Astrocyte of the spinal cord (primary cell): ENCODE measurements around the gene ARHGAP4.

Source experiments
- DNase-seq: peaks from one replicate; pipeline ENCODE4 v3.0.0; 2011; ENCODE audit warnings: low read depth, low spot score
- H3K4me3 ChIP-seq: 2 replicates; pipeline ENCODE4 v1.5.1; 2011; ENCODE audit warnings: low read depth, mild to moderate bottlenecking, low read length, moderate library complexity
- CTCF ChIP-seq: IDR thresholded peaks from 2 replicates; pipeline ENCODE4 v1.5.1; 2012; ENCODE audit warnings: low read depth, mild to moderate bottlenecking, low read length, inconsistent platforms
- in situ Hi-C: cut with HindIII; loops from 2 replicates; pipeline ENCODE4 v1.10.0; 2017; ENCODE audit warnings: low sequenced_read_pairs

The ARHGAP4 gene

GRCh38 chrX:153945956-153946943 is 20.2 kb upstream of the ARHGAP4 start:
- in situ Hi-C loops, result no loop called here
- no peak for TF ChIP-seq CTCF
- no peak overlapping the region for H3K4me3 ChIP-seq
- DNase-seq, result no peak

- in situ Hi-C loops, result no loop called here
- TF ChIP-seq CTCF, result no peak
- no peak overlapping the region for H3K4me3 ChIP-seq
- no peak for DNase-seq
These were observed 18.7 kb upstream of the ARHGAP4 start for GRCh38 chrX:153944800-153945150.

DNA sequence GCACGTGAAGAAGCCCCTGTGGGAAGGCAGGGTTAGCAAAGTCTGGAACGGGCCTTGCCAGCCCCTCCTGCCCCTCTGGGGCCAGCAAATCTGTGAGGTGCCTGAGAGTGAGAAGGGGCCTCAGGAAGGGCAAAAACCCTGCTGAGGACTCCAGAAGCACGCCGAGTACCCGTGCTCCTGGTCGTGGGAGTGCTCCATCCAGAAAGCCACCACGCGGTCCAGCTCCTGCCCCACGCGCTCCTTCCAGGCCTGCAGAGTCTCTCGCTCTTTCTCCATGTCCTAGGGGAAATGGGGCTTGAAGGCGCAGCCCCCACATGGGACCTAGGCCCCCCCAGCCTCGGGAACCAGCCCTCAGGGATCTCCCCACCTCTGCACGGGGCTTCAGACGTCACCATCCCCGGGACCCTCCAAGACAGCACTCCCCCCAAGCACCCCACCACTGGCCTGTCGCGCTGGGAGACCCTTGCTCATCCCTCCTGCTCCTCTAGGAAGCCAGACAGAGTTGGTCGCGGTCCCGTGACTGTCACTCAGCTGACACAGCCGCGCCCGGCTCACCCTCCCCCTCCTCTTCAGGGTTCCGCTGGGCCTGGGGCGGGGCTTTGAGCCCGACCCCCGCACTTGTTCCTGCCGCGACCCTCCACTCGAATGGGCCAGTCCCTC is 18.2 kb upstream of the ARHGAP4 start, which contains the start of gene RENBP:
TSS of gene RENBP (minus strand) at position 504 of the 660 bp plus-strand sequence. CDS start at position 471, 33 bp downstream.
- DNase-seq, result no peak
- in situ Hi-C loops, result no loop called here
- no peak for TF ChIP-seq CTCF
- H3K4me3 ChIP-seq, result no peak within 1 kb of the TSS

DNA sequence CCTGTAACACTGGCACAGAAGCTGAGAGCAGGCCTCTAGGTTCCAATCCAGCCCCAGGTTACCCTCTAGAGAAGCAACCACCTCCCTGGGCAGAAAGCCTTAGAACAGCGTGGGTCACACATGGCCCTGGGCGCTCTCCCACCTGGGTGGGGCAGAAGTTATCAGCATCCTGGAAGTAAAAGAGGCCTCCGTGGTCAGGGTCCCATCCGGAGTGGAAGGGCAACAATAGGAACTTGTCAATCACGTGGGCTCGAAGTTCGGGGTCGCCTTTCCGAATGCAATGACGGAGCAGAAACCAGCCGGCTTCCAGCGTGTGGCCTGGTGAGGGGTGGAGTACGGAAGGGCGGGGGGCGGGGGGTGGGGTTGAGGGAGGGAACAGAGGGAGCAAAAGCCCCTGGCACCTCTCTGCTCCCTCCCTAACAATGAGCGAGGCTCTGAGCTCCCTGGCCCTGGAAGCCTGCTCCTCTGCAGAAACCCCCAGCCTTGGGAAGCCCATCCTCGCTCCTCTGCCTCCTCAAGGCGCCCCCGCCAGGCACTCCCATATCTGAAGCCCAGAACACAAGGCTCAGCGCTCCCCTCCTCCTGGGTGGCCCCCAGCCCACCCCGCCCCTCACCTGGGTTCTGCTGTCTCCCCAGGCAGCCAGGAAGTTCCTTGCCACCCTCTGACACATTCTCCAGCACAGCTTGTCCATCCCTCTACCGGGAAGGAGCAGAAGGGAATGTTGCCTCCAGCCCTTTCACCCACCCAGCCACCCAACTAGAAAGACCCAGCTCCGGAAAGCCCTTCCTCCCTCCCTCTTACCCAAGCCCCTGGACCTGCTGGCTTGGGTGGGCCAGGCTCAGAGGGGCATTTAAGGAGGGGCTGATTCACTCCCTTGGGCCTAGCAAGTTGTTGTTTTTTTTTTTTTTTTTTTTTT is 15.5 kb upstream of the ARHGAP4 start:
- no peak overlapping the region for H3K4me3 ChIP-seq
- TF ChIP-seq CTCF, result no peak
- DNase-seq, result no peak
- in situ Hi-C loops, result no loop called here

GRCh38 chrX:153939573-153939972 is 13.5 kb upstream of the ARHGAP4 start:
- no peak for DNase-seq
- H3K4me3 ChIP-seq, result no peak overlapping the region
- in situ Hi-C loops, result no loop called here
- no peak for TF ChIP-seq CTCF

- DNase-seq, result no peak
- H3K4me3 ChIP-seq, result no peak overlapping the region
- in situ Hi-C loops, result no loop called here
- peak; percentile 11 for TF ChIP-seq CTCF
These were observed 12.2 kb upstream of the ARHGAP4 start for GRCh38 chrX:153938226-153938786.
